WTC11 (cell line): ENCODE measurements around the gene MCM3AP. TPM values are rescaled to one million over a fixed set of nuclear protein-coding genes. Genes with fewer than 3 reads are reported as not detected.

Experiments used
- ATAC-seq: fragments of 200-7000 bp; cut with Tn5 transposase; 2 replicates; pipeline ENCODE4 v1.10.0; 2021; ENCODE audit warnings: mild to moderate bottlenecking, moderate library complexity
- CTCF ChIA-PET: fragments of 300-600 bp; sonication (Branson Sonifier 250); formaldehyde crosslinking; loops from one replicate; lab custom pipeline; 2021; ENCODE audit warnings: antibody characterized with exemption; lab: Charles Lee
- POLR2A ChIA-PET: fragments of 350-600 bp; sonication (Branson Sonifier 250); formaldehyde crosslinking; loops from one replicate; lab custom pipeline; 2021; ENCODE audit warnings: antibody characterized with exemption; lab: Charles Lee
- DNase-seq: peaks from one replicate; pipeline ENCODE4 v3.0.0; 2021; ENCODE audit warnings: low spot score
- H3K27ac Mint-ChIP-seq: 2 replicates; pipeline ENCODE4 v1.8.0; 2021; ENCODE audit warnings: mixed read lengths
- H3K27me3 Mint-ChIP-seq: 2 replicates; pipeline ENCODE4 v1.8.0; 2021; ENCODE audit warnings: low read depth, mild to moderate bottlenecking, moderate library complexity, mixed read lengths
- H3K36me3 Mint-ChIP-seq: 2 replicates; pipeline ENCODE4 v1.8.0; 2021; ENCODE audit warnings: mixed read lengths
- H3K4me1 Mint-ChIP-seq: 2 replicates; pipeline ENCODE4 v1.8.0; 2022; ENCODE audit warnings: mixed read lengths
- H3K4me3 Mint-ChIP-seq: 2 replicates; pipeline ENCODE4 v1.8.0; 2021; ENCODE audit warnings: mild to moderate bottlenecking, moderate library complexity, mixed read lengths
- H3K9me3 Mint-ChIP-seq: 2 replicates; pipeline ENCODE4 v1.8.0; 2021; ENCODE audit warnings: mixed read lengths
- ATF1 ChIP-seq: sonication (generic); formaldehyde crosslinking; IDR thresholded peaks from 2 replicates; pipeline ENCODE4 v1.8.1; 2023; ENCODE audit warnings: mild to moderate bottlenecking, moderate library complexity, missing genetic modification reagents
- ATF3 ChIP-seq: sonication (generic); formaldehyde crosslinking; conservative IDR thresholded peaks from 2 replicates; pipeline ENCODE4 v1.8.1; 2022; ENCODE audit warnings: mild to moderate bottlenecking, missing genetic modification reagents
- CBFB ChIP-seq: sonication (generic); formaldehyde crosslinking; IDR thresholded peaks from 2 replicates; pipeline ENCODE4 v1.8.1; 2022; ENCODE audit warnings: mild to moderate bottlenecking, low read depth, missing genetic modification reagents
- CDX4 ChIP-seq: fragments of 250-450 bp; sonication (Bioruptor Pico); IDR thresholded peaks from 2 replicates; pipeline ENCODE4 v1.9.0; 2021; ENCODE audit warnings: moderate library complexity, mild to moderate bottlenecking, inconsistent platforms, borderline replicate concordance
- E2F5 ChIP-seq: sonication (generic); formaldehyde crosslinking; IDR thresholded peaks from 2 replicates; pipeline ENCODE4 v1.8.1; 2022; ENCODE audit warnings: mild to moderate bottlenecking, moderate library complexity, missing genetic modification reagents
- ELF4 ChIP-seq: sonication (generic); formaldehyde crosslinking; IDR thresholded peaks from 2 replicates; pipeline ENCODE4 v1.8.1; 2022; ENCODE audit warnings: low read depth, mild to moderate bottlenecking, moderate library complexity, missing genetic modification reagents
- FOXJ3 ChIP-seq: sonication (generic); formaldehyde crosslinking; IDR thresholded peaks from 2 replicates; pipeline ENCODE4 v1.9.0; 2021; ENCODE audit warnings: missing genetic modification reagents, mild to moderate bottlenecking, borderline replicate concordance
- JUN ChIP-seq: sonication (generic); formaldehyde crosslinking; IDR thresholded peaks from 2 replicates; pipeline ENCODE4 v1.8.0; 2023; ENCODE audit warnings: mild to moderate bottlenecking, missing genetic modification reagents
- MLX ChIP-seq: sonication (generic); formaldehyde crosslinking; IDR thresholded peaks from 2 replicates; pipeline ENCODE4 v1.8.1; 2023; ENCODE audit warnings: mild to moderate bottlenecking, missing genetic modification reagents, moderate library complexity
- MXD4 ChIP-seq: fragments of 250-450 bp; sonication (Bioruptor Pico); IDR thresholded peaks from 2 replicates; pipeline ENCODE4 v1.8.0; 2021; ENCODE audit warnings: mild to moderate bottlenecking, moderate library complexity, borderline replicate concordance
- PRRX2 ChIP-seq: fragments of 250-450 bp; sonication (Bioruptor Pico); IDR thresholded peaks from 2 replicates; pipeline ENCODE4 v1.8.0; 2021; ENCODE audit warnings: mild to moderate bottlenecking
- SMAD3 ChIP-seq: sonication (generic); formaldehyde crosslinking; IDR thresholded peaks from 2 replicates; pipeline ENCODE4 v1.8.0; 2022; ENCODE audit warnings: missing genetic modification reagents, mild to moderate bottlenecking, borderline replicate concordance
- SP1 ChIP-seq: sonication (generic); formaldehyde crosslinking; conservative IDR thresholded peaks from 2 replicates; pipeline ENCODE4 v1.8.1; 2022; ENCODE audit warnings: missing genetic modification reagents
- TEAD4 ChIP-seq: sonication (generic); formaldehyde crosslinking; IDR thresholded peaks from 2 replicates; pipeline ENCODE4 v1.8.0; 2022; ENCODE audit warnings: mild to moderate bottlenecking, missing genetic modification reagents
- TP53 ChIP-seq: sonication (generic); formaldehyde crosslinking; IDR thresholded peaks from 2 replicates; pipeline ENCODE4 v1.8.1; 2023; ENCODE audit warnings: mild to moderate bottlenecking, missing genetic modification reagents
- ZBTB21 ChIP-seq: sonication (generic); formaldehyde crosslinking; IDR thresholded peaks from 2 replicates; pipeline ENCODE4 v1.8.1; 2023; ENCODE audit warnings: mild to moderate bottlenecking, missing genetic modification reagents, borderline replicate concordance
- ZBTB43 ChIP-seq: sonication (generic); formaldehyde crosslinking; IDR thresholded peaks from 2 replicates; pipeline ENCODE4 v1.8.1; 2023; ENCODE audit warnings: mild to moderate bottlenecking, missing genetic modification reagents
- ZNF121 ChIP-seq: sonication (generic); formaldehyde crosslinking; IDR thresholded peaks from 2 replicates; pipeline ENCODE4 v1.8.0; 2023; ENCODE audit warnings: missing genetic modification reagents
- ZNF263 ChIP-seq: sonication (generic); formaldehyde crosslinking; IDR thresholded peaks from 2 replicates; pipeline ENCODE4 v1.8.1; 2022; ENCODE audit warnings: low read depth, mild to moderate bottlenecking, moderate library complexity, missing genetic modification reagents
- ZNF281 ChIP-seq: sonication (generic); formaldehyde crosslinking; IDR thresholded peaks from 2 replicates; pipeline ENCODE4 v1.8.0; 2023; ENCODE audit warnings: mild to moderate bottlenecking, missing genetic modification reagents
- ZNF423 ChIP-seq: fragments of 250-450 bp; sonication (Bioruptor Pico); IDR thresholded peaks from 2 replicates; pipeline ENCODE4 v2.1.2; 2022; ENCODE audit warnings: mild to moderate bottlenecking, moderate library complexity
- ZNF671 ChIP-seq: fragments of 250-450 bp; sonication (Bioruptor Pico); IDR thresholded peaks from 2 replicates; pipeline ENCODE4 v1.8.0; 2021; ENCODE audit warnings: mild to moderate bottlenecking
- ZSCAN18 ChIP-seq: fragments of 250-450 bp; sonication (Bioruptor Pico); IDR thresholded peaks from 2 replicates; pipeline ENCODE4 v2.1.2; 2022; ENCODE audit warnings: mild to moderate bottlenecking, moderate library complexity
- total RNA-seq: library from RNA; stranded (reverse); gene quantifications from 3 replicates; pipeline ENCODE4 v1.2.3, GENCODE V29; 2021
- TF ChIP-seq, protein P1 (sequence below): sonication (generic); formaldehyde crosslinking; IDR thresholded peaks from 2 replicates; pipeline ENCODE4 v1.8.0; 2023; ENCODE audit warnings: missing genetic modification reagents

MCM3AP gene
- total RNA-seq, 1 experiment from 2014 or later, result 167 TPM

- no peak for TF ChIP-seq TEAD4
- no peak for TF ChIP-seq SP1
- TF ChIP-seq CDX4 (CRISPR knock-in tag), result no peak
- TF ChIP-seq PRRX2 (CRISPR knock-in tag), result no peak
- TF ChIP-seq JUN (CRISPR knock-in tag), result no peak
- no peak for ATAC-seq
- ChIA-PET CTCF (interaction anchor here (0.7 kb wide), 1 partner anchor 125 kb away, joined by 4 read pairs; no protein-coding TSS in a partner anchor), POLR2A (interaction anchor here (0.7 kb wide), 1 partner anchor 67 kb away, joined by 3 read pairs; no protein-coding TSS in a partner anchor)
- Mint-ChIP-seq H3K4me3 (no peak overlapping the region), H3K27ac (no peak overlapping the region), H3K27me3 (no peaks in the 10 kb centered on the region), H3K9me3 (no peaks in the 10 kb centered on the region; the same call in 1 of the 2 replicates), H3K36me3 (peaks cover 66% of the 10 kb centered on the region), H3K4me1 (no peaks in the 10 kb centered on the region)
- DNase-seq, result no peak
Measured at GRCh38 chr21:46334351-46335140, 49.1 kb upstream of the MCM3AP start.

DNA sequence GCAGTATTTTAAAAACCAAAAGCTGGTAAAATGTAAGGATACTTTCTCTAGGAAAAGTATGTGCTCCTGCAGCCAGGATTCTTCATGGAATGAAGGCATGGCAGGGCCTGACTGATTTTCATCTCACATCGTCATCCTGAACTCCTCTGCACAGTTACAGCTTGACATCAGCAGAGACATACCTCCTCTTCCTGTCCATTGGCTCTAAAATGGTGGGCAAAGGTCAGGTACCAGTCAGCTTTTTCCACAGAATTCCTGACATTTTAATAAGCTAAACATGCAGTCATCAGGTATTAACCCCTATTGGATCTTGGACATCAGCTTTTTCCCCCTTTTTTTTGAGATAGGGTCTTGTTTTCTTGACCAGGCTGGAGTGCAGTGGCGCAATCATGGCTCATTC, 44.4 kb upstream of the MCM3AP start:
- Mint-ChIP-seq H3K4me1 (peaks cover 12% of the 10 kb centered on the region), H3K27ac (no peak overlapping the region), H3K27me3 (no peaks in the 10 kb centered on the region)
- CTCF ChIA-PET, result no interaction called here
- ATAC-seq, result no peak
- no peak for TF ChIP-seq ZNF121 (CRISPR knock-in tag)
- TF ChIP-seq ATF3 (CRISPR knock-in tag), result no peak
- no peak for TF ChIP-seq ATF1
- TF ChIP-seq PRRX2 (CRISPR knock-in tag), result no peak
- TF ChIP-seq MXD4, result no peak
- TF ChIP-seq ZNF671 (CRISPR knock-in tag), result no peak
- no peak for TF ChIP-seq TP53
- TF ChIP-seq ZNF423 (CRISPR knock-in tag), result no peak
- TF ChIP-seq, all 79 proteins: peak for 0
- H3K36me3 Mint-ChIP-seq, result peaks cover 48% of the 10 kb centered on the region
- POLR2A ChIA-PET, result no interaction called here
- no peak for DNase-seq
- H3K9me3 Mint-ChIP-seq, result no peaks in the 10 kb centered on the region
- no peak overlapping the region for H3K4me3 Mint-ChIP-seq

DNA sequence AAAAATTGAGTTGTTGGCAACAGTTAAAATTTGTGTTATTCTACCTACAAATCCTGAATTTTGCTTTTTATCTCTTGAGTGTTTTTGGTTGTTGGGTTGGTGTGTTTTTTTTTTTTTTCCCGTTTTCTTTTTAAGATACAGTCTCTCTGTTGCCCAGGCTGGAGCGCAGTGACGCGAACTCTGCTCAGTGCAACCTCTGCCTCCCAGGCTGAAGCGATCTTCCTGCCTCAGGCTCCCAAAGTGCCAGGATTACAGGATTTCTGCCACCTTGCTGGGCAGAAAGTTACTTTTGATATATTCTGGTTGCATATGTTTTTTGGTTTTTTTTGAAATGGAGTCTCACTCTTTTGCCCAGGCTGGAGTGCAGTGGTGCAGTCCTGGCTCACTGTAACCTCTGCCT, 42.7 kb upstream of the MCM3AP start:
- Mint-ChIP-seq H3K9me3 (no peaks in the 10 kb centered on the region), H3K36me3 (peaks cover 42% of the 10 kb centered on the region), H3K27me3 (no peaks in the 10 kb centered on the region), H3K4me3 (no peak overlapping the region), H3K4me1 (peaks cover 12% of the 10 kb centered on the region), H3K27ac (no peak overlapping the region)
- POLR2A ChIA-PET, result no interaction called here
- CTCF ChIA-PET, result no interaction called here
- DNase-seq, result no peak
- ATAC-seq, result no peak
- TF ChIP-seq SMAD3 (CRISPR knock-in tag), result no peak
- no peak for TF ChIP-seq FOXJ3 (CRISPR knock-in tag)
- no peak for TF ChIP-seq ELF4 (CRISPR knock-in tag)
- no peak for TF ChIP-seq ZBTB21 (CRISPR knock-in tag)
- no peak for TF ChIP-seq ZBTB43 (CRISPR knock-in tag)
- TF ChIP-seq ZNF281 (CRISPR knock-in tag), result no peak
- no peak for TF ChIP-seq MLX (CRISPR knock-in tag)
- TF ChIP-seq ZSCAN18 (CRISPR knock-in tag), result no peak
- TF ChIP-seq, protein P1, sequence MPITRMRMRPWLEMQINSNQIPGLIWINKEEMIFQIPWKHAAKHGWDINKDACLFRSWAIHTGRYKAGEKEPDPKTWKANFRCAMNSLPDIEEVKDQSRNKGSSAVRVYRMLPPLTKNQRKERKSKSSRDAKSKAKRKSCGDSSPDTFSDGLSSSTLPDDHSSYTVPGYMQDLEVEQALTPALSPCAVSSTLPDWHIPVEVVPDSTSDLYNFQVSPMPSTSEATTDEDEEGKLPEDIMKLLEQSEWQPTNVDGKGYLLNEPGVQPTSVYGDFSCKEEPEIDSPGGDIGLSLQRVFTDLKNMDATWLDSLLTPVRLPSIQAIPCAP, result no peak
- no peak for TF ChIP-seq E2F5
- no peak for TF ChIP-seq CBFB (CRISPR knock-in tag)
- no peak for TF ChIP-seq ZNF263
